Erythroblast (primary cell): ENCODE data around the gene HTR7.

ENCODE experiments used
- GATA1 ChIP-seq: IDR thresholded peaks from 2 replicates; pipeline ENCODE4 v1.6.1; 2011; ENCODE audit warnings: low read depth, mild to moderate bottlenecking, control low read depth, low read length, moderate library complexity
- POLR2A ChIP-seq: IDR thresholded peaks from 2 replicates; pipeline ENCODE4 v1.6.1; 2011; ENCODE audit warnings: mild to moderate bottlenecking, low read length

GRCh38 chr10:90745565-90745964 is 112.3 kb downstream of the HTR7 start:
- no peak for TF ChIP-seq POLR2A
- no peak for TF ChIP-seq GATA1
